GM12874 (cell line): ENCODE results near the gene CYTH3.

ENCODE experiments used
- CTCF ChIP-seq: IDR thresholded peaks from 2 replicates; pipeline ENCODE4 v1.5.1; 2011; ENCODE audit warnings: low read depth, mild to moderate bottlenecking, control low read depth, low read length, moderate library complexity; ENCODE audit not compliant: insufficient read depth

The CYTH3 gene

GRCh38 chr7:6252341-6252746, 20.1 kb downstream of the CYTH3 start:
- no peak for TF ChIP-seq CTCF

GRCh38 chr7:6251653-6252052, 20.8 kb downstream of the CYTH3 start:
- no peak for TF ChIP-seq CTCF

- no peak for TF ChIP-seq CTCF
Observed at GRCh38 chr7:6250364-6250833, 22.0 kb downstream of the CYTH3 start.

GRCh38 chr7:6249043-6249442, 23.4 kb downstream of the CYTH3 start:
- TF ChIP-seq CTCF = no peak

GRCh38 chr7:6248581-6248980, 23.8 kb downstream of the CYTH3 start:
- no peak for TF ChIP-seq CTCF

- no peak for TF ChIP-seq CTCF
Observed at GRCh38 chr7:6246251-6246917, 26.0 kb downstream of the CYTH3 start.

GRCh38 chr7:6244021-6244420, 28.4 kb downstream of the CYTH3 start:
- no peak for TF ChIP-seq CTCF
